Ishikawa (cell line): ENCODE data around the gene ILKAP.

Experiments
- CEBPB ChIP-seq: IDR thresholded peaks from 2 replicates; pipeline ENCODE4 v1.6.1; 2012
- CREB1 ChIP-seq: IDR thresholded peaks from 2 replicates; pipeline ENCODE4 v1.6.1; 2012; ENCODE audit warnings: low read depth
- EGR1 ChIP-seq: IDR thresholded peaks from 2 replicates; pipeline ENCODE4 v1.6.1; 2012
- EP300 ChIP-seq: IDR thresholded peaks from 2 replicates; pipeline ENCODE4 v1.6.1; 2012; ENCODE audit warnings: borderline replicate concordance
- FOXM1 ChIP-seq: IDR thresholded peaks from 2 replicates; pipeline ENCODE4 v1.6.1; 2012; ENCODE audit warnings: low read depth, borderline replicate concordance
- MAX ChIP-seq: IDR thresholded peaks from 2 replicates; pipeline ENCODE4 v1.6.1; 2012
- NFIC ChIP-seq: IDR thresholded peaks from 2 replicates; pipeline ENCODE4 v1.6.1; 2012
- RAD21 ChIP-seq: IDR thresholded peaks from 2 replicates; pipeline ENCODE4 v1.6.1; 2012; ENCODE audit warnings: low read depth
- REST ChIP-seq: IDR thresholded peaks from 2 replicates; pipeline ENCODE4 v1.6.1; 2012; ENCODE audit warnings: low read depth, mild to moderate bottlenecking
- TAF1 ChIP-seq: IDR thresholded peaks from 2 replicates; pipeline ENCODE4 v1.6.1; 2012; ENCODE audit warnings: low read depth, mild to moderate bottlenecking
- TCF12 ChIP-seq: IDR thresholded peaks from 2 replicates; pipeline ENCODE4 v1.6.1; 2012; ENCODE audit warnings: low read depth
- TEAD4 ChIP-seq: IDR thresholded peaks from 2 replicates; pipeline ENCODE4 v1.6.1; 2012
- USF1 ChIP-seq: IDR thresholded peaks from 2 replicates; pipeline ENCODE4 v1.6.1; 2012
- YY1 ChIP-seq: IDR thresholded peaks from 2 replicates; pipeline ENCODE4 v1.6.1; 2012; ENCODE audit warnings: low read depth
- ZBTB7A ChIP-seq: IDR thresholded peaks from 2 replicates; pipeline ENCODE4 v1.6.1; 2012; ENCODE audit warnings: low read depth

The ILKAP gene

GRCh38 chr2:238162846-238163441 is 40.6 kb downstream of the ILKAP start:
- TF ChIP-seq TEAD4 (no peak), ZBTB7A (no peak), TAF1 (no peak), YY1 (no peak), REST (no peak), USF1 (no peak), EGR1 (no peak), EP300 (no peak), RAD21 (no peak), FOXM1 (no peak), MAX (no peak), CEBPB (no peak), CREB1 (no peak), NFIC (no peak), TCF12 (no peak)

- TF ChIP-seq CEBPB (no peak), USF1 (no peak), EGR1 (no peak), REST (no peak), MAX (no peak), EP300 (no peak), NFIC (no peak), FOXM1 (no peak), TEAD4 (no peak), TAF1 (no peak), ZBTB7A (no peak), YY1 (no peak), TCF12 (no peak), CREB1 (no peak), RAD21 (no peak)
Measured at GRCh38 chr2:238162251-238162845, 41.1 kb downstream of the ILKAP start.

- TF ChIP-seq TCF12 (no peak), RAD21 (no peak), EGR1 (no peak), MAX (no peak), CREB1 (no peak), EP300 (no peak), USF1 (no peak), REST (no peak), NFIC (no peak), YY1 (no peak), TEAD4 (no peak)
Measured at GRCh38 chr2:238161291-238162051, 42.0 kb downstream of the ILKAP start.
